Erythroblast (primary cell): ENCODE results near the gene FBXL19.

Experiments used
- DNase-seq, 2 experiments: peaks; one replicate each; lab custom pipeline; 2025; lab: John Stamatoyannopoulos, UW
- GATA1 ChIP-seq: IDR thresholded peaks from 2 replicates; pipeline ENCODE4 v1.6.1; 2011; ENCODE audit warnings: low read depth, mild to moderate bottlenecking, control low read depth, low read length, moderate library complexity
- POLR2A ChIP-seq: IDR thresholded peaks from 2 replicates; pipeline ENCODE4 v1.6.1; 2011; ENCODE audit warnings: mild to moderate bottlenecking, low read length

Gene FBXL19

GRCh38 chr16:30982548-30983288 lies 59.3 kb downstream of the FBXL19 start:
- TF ChIP-seq GATA1 (no peak), POLR2A (no peak)
- DNase-seq, result no peak

- TF ChIP-seq GATA1 (no peak), POLR2A (no peak)
- no peak for DNase-seq
These were observed 60.0 kb downstream of the FBXL19 start for GRCh38 chr16:30983289-30983889.

GRCh38 chr16:30983898-30984610 lies 60.7 kb downstream of the FBXL19 start:
- TF ChIP-seq POLR2A, result no peak
- TF ChIP-seq GATA1, result no peak
- DNase-seq, result no peak

- peak; percentile 82 to 90 for DNase-seq
These were observed 61.5 kb downstream of the FBXL19 start, which contains the start of gene HSD3B7 for GRCh38 chr16:30984669-30985400. Gene HSD3B7 (plus strand): TSS chr16:30985207. CDS start chr16:30985659, 452 bp downstream.

GRCh38 chr16:30985401-30986128 lies 62.2 kb downstream of the FBXL19 start:
- no peak for DNase-seq

More at GRCh38 chr16:30984669-30985400, 61.5 kb downstream of the FBXL19 start, which contains the start of gene HSD3B7:
- TF ChIP-seq POLR2A, result peak; percentile 22
- no peak for TF ChIP-seq GATA1

GRCh38 chr16:30986129-30986991 lies 63.0 kb downstream of the FBXL19 start:
- no peak for DNase-seq
- TF ChIP-seq POLR2A (no peak), GATA1 (no peak)

More at GRCh38 chr16:30985401-30986128, 62.2 kb downstream of the FBXL19 start:
- TF ChIP-seq GATA1 (no peak), POLR2A (no peak)

GRCh38 chr16:30987581-30988190 lies 64.3 kb downstream of the FBXL19 start:
- TF ChIP-seq GATA1 (no peak), POLR2A (no peak)
- no peak for DNase-seq

GRCh38 chr16:30989469-30990047 lies 66.2 kb downstream of the FBXL19 start:
- DNase-seq, result no peak
- TF ChIP-seq POLR2A, result no peak
- no peak for TF ChIP-seq GATA1

- TF ChIP-seq GATA1 (no peak), POLR2A (no peak)
- no peak for DNase-seq
These were observed 66.7 kb downstream of the FBXL19 start for GRCh38 chr16:30990105-30990504.

GRCh38 chr16:30991052-30991451 lies 67.7 kb downstream of the FBXL19 start:
- no peak for TF ChIP-seq GATA1
- no peak for TF ChIP-seq POLR2A
- DNase-seq, result no peak

GRCh38 chr16:30992276-30992780 lies 69.0 kb downstream of the FBXL19 start:
- DNase-seq, result no peak
- TF ChIP-seq GATA1 (no peak), POLR2A (no peak)
